Activated CD8-positive, alpha-beta memory T cell treated with anti-CD3 and anti-CD28 coated beads, Interleukin-2, amount 10 ng/mL, durations not matched to agents 7 days and 5 days (primary cell): ENCODE results near the gene PIK3CB. TPM values are rescaled to one million over a fixed set of nuclear protein-coding genes. Genes with fewer than 3 reads are reported as not detected.
"Not testable (repeated sequence)": the region's sequence is repeated elsewhere in the genome, so short reads cannot be mapped to it uniquely, and the experiment has no call there.

ENCODE experiments used
- ATAC-seq: fragments of 150-1000 bp; cut with Tn5 transposase; one replicate; pipeline ENCODE4 v1.10.0; 2021; ENCODE audit warnings: moderate library complexity
- CTCF ChIA-PET: fragments of 350-600 bp; sonication (Branson Sonifier 250); formaldehyde crosslinking; loops from one replicate; lab custom pipeline; 2021; ENCODE audit warnings: antibody characterized with exemption; lab: Charles Lee
- DNase-seq: peaks from one replicate; pipeline ENCODE4 v3.0.0-alpha.2; 2020
- H3K27ac Mint-ChIP-seq: one replicate; pipeline ENCODE4 v1.8.0; 2021; ENCODE audit warnings: mild to moderate bottlenecking, mixed read lengths
- H3K27me3 Mint-ChIP-seq: one replicate; pipeline ENCODE4 v1.8.0; 2021; ENCODE audit warnings: mixed read lengths
- H3K36me3 Mint-ChIP-seq: one replicate; pipeline ENCODE4 v1.8.0; 2021; ENCODE audit warnings: mild to moderate bottlenecking, mixed read lengths
- H3K4me1 Mint-ChIP-seq: one replicate; pipeline ENCODE4 v1.8.0; 2021; ENCODE audit warnings: mixed read lengths
- H3K4me3 Mint-ChIP-seq: one replicate; pipeline ENCODE4 v1.8.0; 2021; ENCODE audit warnings: mild to moderate bottlenecking, moderate library complexity, mixed read lengths
- H3K9me3 Mint-ChIP-seq: one replicate; pipeline ENCODE4 v1.8.0; 2022; ENCODE audit warnings: low read depth, mixed read lengths
- total RNA-seq, 2 experiments: library from RNA; stranded (reverse); gene quantifications; one replicate each; pipeline ENCODE4 v1.2.3, GENCODE V29; 2021

PIK3CB gene
- total RNA-seq, 2 experiments from 2014 or later, result 7.1 to 8.4 TPM

- Mint-ChIP-seq H3K27ac (no peak overlapping the region), H3K4me1 (peaks cover 11% of the 10 kb centered on the region), H3K36me3 (no peaks in the 10 kb centered on the region), H3K27me3 (no peaks in the 10 kb centered on the region), H3K4me3 (no peak overlapping the region), H3K9me3 (no peaks in the 10 kb centered on the region)
- no peak for ATAC-seq
- CTCF ChIA-PET, result interaction anchor here (7.7 kb wide), 1 partner anchor 225 kb away, joined by 49 read pairs; no protein-coding TSS in a partner anchor
- no peak for DNase-seq
These were observed 143.4 kb downstream of the PIK3CB start for GRCh38 chr3:138691351-138691750.

GRCh38 chr3:138690036-138690435 is 144.7 kb downstream of the PIK3CB start:
- no peak for ATAC-seq
- no peaks in the 10 kb centered on the region for H3K9me3 Mint-ChIP-seq
- CTCF ChIA-PET, result interaction anchor here (1.1 to 7.7 kb wide), 6 partner anchors 9 to 246 kb away, joined by 3 to 49 read pairs (median 4); no protein-coding TSS in a partner anchor
- no peak overlapping the region for H3K4me3 Mint-ChIP-seq
- H3K4me1 Mint-ChIP-seq, result peaks cover 13% of the 10 kb centered on the region
- H3K27me3 Mint-ChIP-seq, result no peaks in the 10 kb centered on the region
- H3K36me3 Mint-ChIP-seq, result no peaks in the 10 kb centered on the region
- no peak overlapping the region for H3K27ac Mint-ChIP-seq
- no peak for DNase-seq

GRCh38 chr3:138688871-138689299 is 145.8 kb downstream of the PIK3CB start:
- H3K27ac Mint-ChIP-seq, result no peak overlapping the region
- CTCF ChIA-PET, result interaction anchor here (0.8 to 7.7 kb wide), 7 partner anchors 10 to 247 kb away, joined by 3 to 49 read pairs (median 4); no protein-coding TSS in a partner anchor
- ATAC-seq, result no peak
- no peaks in the 10 kb centered on the region for H3K9me3 Mint-ChIP-seq
- H3K27me3 Mint-ChIP-seq, result no peaks in the 10 kb centered on the region
- no peaks in the 10 kb centered on the region for H3K36me3 Mint-ChIP-seq
- peaks cover 13% of the 10 kb centered on the region for H3K4me1 Mint-ChIP-seq
- no peak for DNase-seq
- H3K4me3 Mint-ChIP-seq, result no peak overlapping the region

- H3K36me3 Mint-ChIP-seq, result no peaks in the 10 kb centered on the region
- peak overlapping the region; percentile 67 for H3K27ac Mint-ChIP-seq
- H3K9me3 Mint-ChIP-seq, result no peaks in the 10 kb centered on the region
- H3K27me3 Mint-ChIP-seq, result no peaks in the 10 kb centered on the region
- CTCF ChIA-PET, result interaction anchor here (0.9 to 7.7 kb wide), 5 partner anchors 12 to 236 kb away, joined by 3 to 49 read pairs (median 5); no protein-coding TSS in a partner anchor
- ATAC-seq (peak; percentile 12), DNase-seq (no peak)
- H3K4me1 Mint-ChIP-seq, result peaks cover 13% of the 10 kb centered on the region
- no peak overlapping the region for H3K4me3 Mint-ChIP-seq
These were observed 147.5 kb downstream of the PIK3CB start for GRCh38 chr3:138687236-138687635.

GRCh38 chr3:138686771-138687221 is 147.9 kb downstream of the PIK3CB start:
- no peak for DNase-seq
- H3K4me1 Mint-ChIP-seq, result peaks cover 13% of the 10 kb centered on the region
- H3K9me3 Mint-ChIP-seq, result no peaks in the 10 kb centered on the region
- H3K4me3 Mint-ChIP-seq, result no peak overlapping the region
- no peaks in the 10 kb centered on the region for H3K27me3 Mint-ChIP-seq
- H3K27ac Mint-ChIP-seq, result peak overlapping the region; percentile 67
- ATAC-seq, result peak; percentile 71
- H3K36me3 Mint-ChIP-seq, result no peaks in the 10 kb centered on the region
- CTCF ChIA-PET, result interaction anchor here (0.9 to 7.7 kb wide), 5 partner anchors 12 to 232 kb away, joined by 3 to 49 read pairs (median 6); no protein-coding TSS in a partner anchor

GRCh38 chr3:138684396-138684795 is 150.3 kb downstream of the PIK3CB start:
- Mint-ChIP-seq H3K4me1 (peaks cover 13% of the 10 kb centered on the region), H3K9me3 (no peaks in the 10 kb centered on the region), H3K4me3 (no peak overlapping the region), H3K27me3 (no peaks in the 10 kb centered on the region), H3K27ac (no peak overlapping the region), H3K36me3 (no peaks in the 10 kb centered on the region)
- CTCF ChIA-PET, result interaction anchor here (1.0 kb wide), 1 partner anchor 90 kb away, joined by 4 read pairs; no protein-coding TSS in a partner anchor
- no peak for ATAC-seq
- DNase-seq, result no peak

- CTCF ChIA-PET, result interaction anchor here (1.1 kb wide), 1 partner anchor 233 kb away, joined by 6 read pairs; no protein-coding TSS in a partner anchor
- no peaks in the 10 kb centered on the region for H3K27me3 Mint-ChIP-seq
- peaks cover 13% of the 10 kb centered on the region for H3K4me1 Mint-ChIP-seq
- no peaks in the 10 kb centered on the region for H3K36me3 Mint-ChIP-seq
- H3K4me3 Mint-ChIP-seq, result no peak overlapping the region
- H3K27ac Mint-ChIP-seq, result no peak overlapping the region
- no peaks in the 10 kb centered on the region for H3K9me3 Mint-ChIP-seq
- DNase-seq (no peak), ATAC-seq (no peak)
These were observed 152.1 kb downstream of the PIK3CB start for GRCh38 chr3:138682648-138683047.

- no peak for DNase-seq
- Mint-ChIP-seq H3K27me3 (no peaks in the 10 kb centered on the region), H3K9me3 (no peaks in the 10 kb centered on the region), H3K4me3 (no peak overlapping the region), H3K36me3 (peaks cover 3% of the 10 kb centered on the region), H3K4me1 (peaks cover 5% of the 10 kb centered on the region), H3K27ac (no peak overlapping the region)
- CTCF ChIA-PET, result no interaction called here
- no peak for ATAC-seq
These were observed 153.1 kb downstream of the PIK3CB start for GRCh38 chr3:138681463-138682220.

GRCh38 chr3:138680974-138681373 is 153.8 kb downstream of the PIK3CB start:
- ATAC-seq, H3K27me3 Mint-ChIP-seq, H3K9me3 Mint-ChIP-seq, CTCF ChIA-PET, H3K4me3 Mint-ChIP-seq, DNase-seq, H3K4me1 Mint-ChIP-seq, H3K27ac Mint-ChIP-seq, H3K36me3 Mint-ChIP-seq: not testable (repeated sequence)

- CTCF ChIA-PET, result interaction anchor here (1.1 to 2.0 kb wide), 3 partner anchors 84 to 237 kb away, joined by 3 to 8 read pairs (median 3); no protein-coding TSS in a partner anchor
- H3K4me3 Mint-ChIP-seq, result no peak overlapping the region
- ATAC-seq (no peak), DNase-seq (no peak)
- no peaks in the 10 kb centered on the region for H3K4me1 Mint-ChIP-seq
- peaks cover 25% of the 10 kb centered on the region for H3K36me3 Mint-ChIP-seq
- H3K27me3 Mint-ChIP-seq, result no peaks in the 10 kb centered on the region
- peaks cover 10% of the 10 kb centered on the region for H3K9me3 Mint-ChIP-seq
- H3K27ac Mint-ChIP-seq, result no peak overlapping the region
These were observed 155.8 kb downstream of the PIK3CB start for GRCh38 chr3:138678874-138679392.

GRCh38 chr3:138678086-138678485 is 156.6 kb downstream of the PIK3CB start:
- DNase-seq (no peak), ATAC-seq (no peak)
- CTCF ChIA-PET, result interaction anchor here (1.7 kb wide), 1 partner anchor 199 kb away, joined by 3 read pairs; no protein-coding TSS in a partner anchor
- Mint-ChIP-seq H3K4me3 (no peak overlapping the region), H3K27me3 (no peaks in the 10 kb centered on the region), H3K27ac (no peak overlapping the region), H3K4me1 (no peaks in the 10 kb centered on the region), H3K9me3 (peaks cover 10% of the 10 kb centered on the region), H3K36me3 (peaks cover 34% of the 10 kb centered on the region)

GRCh38 chr3:138675393-138675792 is 159.3 kb downstream of the PIK3CB start:
- H3K9me3 Mint-ChIP-seq, result peaks cover 10% of the 10 kb centered on the region
- H3K4me1 Mint-ChIP-seq, result no peaks in the 10 kb centered on the region
- CTCF ChIA-PET, result no interaction called here
- H3K27ac Mint-ChIP-seq, result no peak overlapping the region
- H3K27me3 Mint-ChIP-seq, result no peaks in the 10 kb centered on the region
- H3K36me3 Mint-ChIP-seq, result peaks cover 37% of the 10 kb centered on the region
- DNase-seq (no peak), ATAC-seq (no peak)
- no peak overlapping the region for H3K4me3 Mint-ChIP-seq
